Naive thymus-derived CD4-positive, alpha-beta T cell (primary cell): Measurements from ENCODE around the gene ADAMTS14. TPM values are rescaled to one million over a fixed set of nuclear protein-coding genes. Genes with fewer than 3 reads are reported as not detected.
A peak's percentile ranks its signal among the peaks of the same experiment; 100 is the strongest.

Experiments
- ATAC-seq: fragments of 150-1000 bp; cut with Tn5 transposase; 2 replicates; pipeline ENCODE4 v1.10.0; 2021; ENCODE audit warnings: mild to moderate bottlenecking, moderate library complexity
- CTCF ChIA-PET: fragments of 350-600 bp; sonication (Branson Sonifier 250); formaldehyde crosslinking; loops from one replicate; lab custom pipeline; 2021; ENCODE audit warnings: antibody characterized with exemption; lab: Charles Lee
- POLR2A ChIA-PET: fragments of 350-600 bp; sonication (Branson Sonifier 250); formaldehyde crosslinking; loops from one replicate; lab custom pipeline; 2021; ENCODE audit warnings: antibody characterized with exemption, inconsistent platforms; lab: Charles Lee
- DNase-seq, 9 donors: peaks; one replicate each; pipeline versions ENCODE4 v3.0.0 to v3.0.0-alpha.2; 2020 to 2022; ENCODE audit warnings: mixed read lengths in 1 of 9
- H3K27ac ChIP-seq: one replicate; pipeline ENCODE4 v1.7.0; 2013; ENCODE audit warnings: mild to moderate bottlenecking, low read depth, low read length, moderate library complexity
- H3K27me3 ChIP-seq, 2 donors: one replicate each; pipeline ENCODE4 v1.7.0; 2013; ENCODE audit warnings: low read length in 2 of 2, mild to moderate bottlenecking in 2 of 2, moderate library complexity in 2 of 2; ENCODE audit not compliant: control insufficient read depth in 2 of 2, insufficient read depth in 2 of 2
- H3K36me3 ChIP-seq, 3 experiments: 1 replicate in 2 of 3; 2 replicates in 1 of 3; pipeline ENCODE4 v1.7.0; 2013; ENCODE audit warnings: low read length in 3 of 3, mild to moderate bottlenecking in 3 of 3, moderate library complexity in 1 of 3; ENCODE audit not compliant: insufficient read depth in 3 of 3, control insufficient read depth in 2 of 3
- H3K4me1 ChIP-seq, 2 donors: one replicate each; pipeline ENCODE4 v1.7.0; 2013; ENCODE audit warnings: low read length in 2 of 2, mild to moderate bottlenecking in 2 of 2, moderate library complexity in 1 of 2; ENCODE audit not compliant: control insufficient read depth in 2 of 2, insufficient read depth in 2 of 2
- H3K4me3 ChIP-seq: 2 replicates; pipeline ENCODE4 v1.7.0; 2013; ENCODE audit warnings: mild to moderate bottlenecking, low read length
- H3K9me3 ChIP-seq, 3 experiments: 1 replicate in 2 of 3; 2 replicates in 1 of 3; pipeline ENCODE4 v1.7.0; 2013; ENCODE audit warnings: low read length in 3 of 3; ENCODE audit not compliant: control insufficient read depth in 2 of 3
- H3K27ac Mint-ChIP-seq, 9 donors: one replicate each; pipeline ENCODE4 v1.8.0; 2020 to 2022; ENCODE audit warnings: mixed read lengths in 9 of 9, mild to moderate bottlenecking in 8 of 9, moderate library complexity in 5 of 9, inconsistent platforms in 2 of 9
- H3K27me3 Mint-ChIP-seq, 5 donors: one replicate each; pipeline ENCODE4 v1.8.0; 2021 to 2022; ENCODE audit warnings: mixed read lengths in 5 of 5, mild to moderate bottlenecking in 1 of 5
- H3K36me3 Mint-ChIP-seq, 5 donors: one replicate each; pipeline ENCODE4 v1.8.0; 2020 to 2022; ENCODE audit warnings: mixed read lengths in 5 of 5, mild to moderate bottlenecking in 3 of 5, inconsistent platforms in 1 of 5
- H3K4me1 Mint-ChIP-seq, 7 donors: one replicate each; pipeline ENCODE4 v1.8.0; 2020 to 2022; ENCODE audit warnings: mixed read lengths in 7 of 7, mild to moderate bottlenecking in 3 of 7, inconsistent platforms in 1 of 7
- H3K4me3 Mint-ChIP-seq, 10 donors: one replicate each; pipeline ENCODE4 v1.8.0; 2020 to 2022; ENCODE audit warnings: mild to moderate bottlenecking in 10 of 10, mixed read lengths in 10 of 10, moderate library complexity in 6 of 10, inconsistent platforms in 2 of 10
- H3K9me3 Mint-ChIP-seq, 11 donors: one replicate each; pipeline ENCODE4 v1.8.0; 2020 to 2022; ENCODE audit warnings: mixed read lengths in 11 of 11, mild to moderate bottlenecking in 4 of 11, inconsistent platforms in 1 of 11, moderate library complexity in 1 of 11
- intact Hi-C, 2 donors: fragments of 100-400 bp; cut with micrococcal nuclease; formaldehyde crosslinking; loops; one replicate each; pipeline ENCODE4 v1.15.1; 2023
- polyA plus RNA-seq, 2 donors: library from polyadenylated mRNA; unstranded; fragments of 300-500 nt; fragmentation: Illumina TruSeq; gene quantifications; one replicate each; pipeline ENCODE4 v1.2.3, GENCODE V29; 2021
- total RNA-seq, 6 experiments: library from RNA in 5 of 6; stranded (reverse) in 5 of 6; gene quantifications; 1 replicate in 5 of 6; 2 replicates in 1 of 6; pipeline ENCODE4 v1.2.3 and lab custom pipeline; 2021 to 2026

Gene ADAMTS14
- total and polyA plus RNA-seq, 7 experiments from 2014 or later, result 0.08 to 0.10 TPM; not detected in 5

DNA sequence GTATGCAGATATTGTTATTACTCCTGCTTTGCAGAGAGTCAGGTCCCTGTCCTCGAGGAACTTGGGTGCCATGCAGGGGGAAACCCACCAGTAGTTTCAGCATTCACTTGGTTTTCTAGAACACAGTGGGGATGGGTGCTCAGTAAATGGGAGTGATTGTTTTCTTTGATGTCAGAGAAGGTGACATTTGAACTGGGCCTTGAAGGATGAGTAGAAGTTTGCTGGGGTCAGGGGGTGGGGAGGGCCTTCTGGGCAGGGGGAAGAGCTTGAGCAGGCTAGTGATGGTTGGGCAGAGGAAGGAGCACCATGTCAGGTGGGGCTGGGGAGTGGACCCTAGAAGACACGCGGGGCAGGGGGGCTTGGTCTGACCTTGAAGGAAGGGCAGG is 5.9 kb downstream of the ADAMTS14 start:
- peaks cover 19 to 34% (median 26%) of the 10 kb centered on the region in 5 donors for H3K27me3 Mint-ChIP-seq

DNA sequence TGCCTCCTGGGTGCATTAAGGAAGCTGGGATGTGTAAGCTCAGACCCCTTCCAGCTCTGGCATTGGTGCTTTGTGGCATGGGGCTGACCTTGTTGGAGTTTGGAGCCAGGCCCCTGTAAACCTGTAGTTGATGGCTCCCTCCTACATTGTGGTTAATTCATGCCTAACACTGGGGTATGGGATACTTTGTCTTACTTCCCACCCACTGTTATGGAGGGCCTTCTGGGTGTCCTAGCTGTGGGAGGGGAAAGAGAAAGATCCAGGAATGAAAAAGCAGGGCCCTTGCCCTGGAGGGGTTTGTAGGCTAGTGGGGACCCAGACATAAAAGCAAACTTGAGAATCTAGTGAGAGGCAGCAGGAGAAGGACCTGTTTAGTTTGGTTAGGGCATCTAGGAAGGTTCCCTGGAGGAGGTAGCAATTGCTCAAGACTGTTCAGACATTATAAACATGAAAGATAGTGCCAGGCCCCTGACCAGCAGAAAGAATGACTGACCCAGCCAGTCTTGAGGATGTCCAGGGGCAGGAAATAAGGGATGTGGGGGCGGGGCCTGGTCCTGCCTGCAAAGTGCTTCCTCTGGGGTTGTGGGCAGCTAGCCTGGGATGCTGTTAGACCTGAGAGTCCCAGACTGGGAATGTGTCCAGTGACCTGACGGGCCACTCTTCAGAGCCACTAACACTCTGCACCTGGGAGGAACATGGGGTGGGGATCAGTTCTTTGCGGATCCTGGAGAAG is 6.6 kb downstream of the ADAMTS14 start:
- Mint-ChIP-seq H3K9me3 (peaks cover 0 to 1% (median 0%) of the 10 kb centered on the region in 11 donors), H3K27me3 (peaks cover 13 to 27% (median 19%) of the 10 kb centered on the region in 5 donors), H3K27ac (no peak overlapping the region), H3K36me3 (no peaks in the 10 kb centered on the region), H3K4me3 (no peak overlapping the region), H3K4me1 (peaks cover 0 to 25% (median 3%) of the 10 kb centered on the region in 7 donors)
- Histone ChIP-seq H3K27me3 (peaks cover 0 to 2% of the 10 kb centered on the region in 2 donors), H3K4me1 (no peaks in the 10 kb centered on the region), H3K4me3 (no peak overlapping the region), H3K36me3 (no peaks in the 10 kb centered on the region), H3K27ac (no peak overlapping the region), H3K9me3 (no peaks in the 10 kb centered on the region)
- CTCF ChIA-PET, result no interaction called here
- intact Hi-C loops, result no loop called here
- DNase-seq, result no peak
- POLR2A ChIA-PET, result no interaction called here
- no peak for ATAC-seq

More for the DNA sequence above, 5.9 kb downstream of the ADAMTS14 start:
- Mint-ChIP-seq H3K4me3 (no peak overlapping the region), H3K9me3 (peaks cover 0 to 1% (median 0%) of the 10 kb centered on the region in 11 donors), H3K4me1 (peaks cover under 1 to 25% (median 3%) of the 10 kb centered on the region in 7 donors), H3K27ac (peak overlapping the region in 1 of 9 donors; percentile 78), H3K36me3 (no peaks in the 10 kb centered on the region)
- no peak for DNase-seq
- Histone ChIP-seq H3K4me1 (no peaks in the 10 kb centered on the region), H3K4me3 (no peak overlapping the region), H3K27ac (no peak overlapping the region), H3K9me3 (no peaks in the 10 kb centered on the region), H3K27me3 (peaks cover 0 to 3% of the 10 kb centered on the region in 2 donors), H3K36me3 (no peaks in the 10 kb centered on the region)
- no peak for ATAC-seq
- ChIA-PET POLR2A (no interaction called here), CTCF (no interaction called here)
- intact Hi-C loops, result no loop called here

DNA sequence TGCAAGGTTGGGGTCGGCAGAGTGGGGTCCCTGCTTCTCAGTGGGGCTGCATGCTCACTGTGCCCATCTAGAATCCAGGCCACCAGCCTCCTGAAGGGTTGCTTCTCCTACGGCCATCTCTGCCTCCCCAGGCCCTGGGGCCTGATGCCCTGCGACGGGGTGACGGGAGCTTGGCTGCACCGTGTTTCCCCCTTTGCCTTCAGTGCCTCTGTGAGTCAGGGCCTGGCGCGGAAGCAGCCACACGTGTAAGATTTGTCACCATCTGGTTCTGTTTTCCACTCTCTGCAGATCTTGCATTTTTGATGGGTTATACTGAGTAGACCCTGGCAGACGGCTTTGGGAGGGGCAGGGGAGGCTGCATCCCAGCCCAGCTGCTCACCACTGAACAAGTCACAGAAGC is 7.2 kb downstream of the ADAMTS14 start:
- ChIA-PET POLR2A (no interaction called here), CTCF (no interaction called here)
- ATAC-seq (no peak), DNase-seq (no peak)
- H3K9me3 Mint-ChIP-seq, result peaks cover 0 to 1% (median 0%) of the 10 kb centered on the region in 11 donors
- no peaks in the 10 kb centered on the region for H3K36me3 ChIP-seq
- no peaks in the 10 kb centered on the region for H3K9me3 ChIP-seq
- H3K27me3 Mint-ChIP-seq, result peaks cover 9 to 21% (median 15%) of the 10 kb centered on the region in 5 donors
- H3K4me1 ChIP-seq, result no peaks in the 10 kb centered on the region
- no peak overlapping the region for H3K4me3 Mint-ChIP-seq
- no peak overlapping the region for H3K27ac ChIP-seq
- peaks cover 0 to 25% (median 0%) of the 10 kb centered on the region in 7 donors for H3K4me1 Mint-ChIP-seq
- no peaks in the 10 kb centered on the region for H3K36me3 Mint-ChIP-seq
- intact Hi-C loops, result no loop called here
- H3K4me3 ChIP-seq, result no peak overlapping the region
- no peak overlapping the region for H3K27ac Mint-ChIP-seq
- H3K27me3 ChIP-seq, result no peaks in the 10 kb centered on the region

DNA sequence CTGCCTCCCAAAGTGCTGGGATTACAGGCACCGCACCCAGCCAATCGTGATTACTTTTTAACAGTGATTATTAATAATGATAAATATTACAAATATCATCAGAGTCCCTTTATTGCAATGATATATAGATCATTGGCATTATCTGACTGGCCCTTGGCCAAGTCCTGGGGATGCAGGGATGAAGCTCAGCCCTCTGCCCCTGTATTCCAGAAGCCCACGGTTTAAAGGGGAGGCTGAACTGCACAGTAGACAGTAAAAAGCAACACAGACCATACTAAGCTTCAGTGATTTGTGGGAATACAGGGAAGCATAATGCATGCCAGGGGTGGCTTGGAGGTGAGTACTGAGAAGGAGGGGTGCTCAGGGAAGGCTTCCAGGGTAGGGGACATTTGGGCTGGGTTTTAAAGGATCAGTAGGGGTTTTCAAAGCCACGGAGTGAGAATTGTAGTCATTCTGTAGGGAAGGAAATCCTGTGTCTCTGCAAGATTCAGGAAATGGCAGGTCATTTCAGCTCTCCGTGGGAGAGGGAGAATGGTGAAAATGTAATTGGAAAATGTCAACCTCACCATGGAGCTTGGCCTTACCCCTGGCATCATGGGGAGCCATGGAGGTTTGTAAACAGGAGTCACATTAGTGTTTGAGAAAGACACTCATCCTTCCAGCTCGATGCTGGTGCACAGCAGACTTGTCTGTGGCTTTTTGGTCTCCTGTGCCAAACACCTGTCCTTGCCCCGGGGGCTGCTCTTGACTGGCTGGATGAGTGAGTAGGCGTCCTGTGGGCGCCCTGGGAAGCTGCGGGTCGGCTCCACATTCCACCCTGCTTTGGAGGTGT is 8.8 kb downstream of the ADAMTS14 start:
- Mint-ChIP-seq H3K4me1 (peaks cover 0 to 25% (median 0%) of the 10 kb centered on the region in 7 donors), H3K27me3 (peaks cover under 1 to 5% (median 2%) of the 10 kb centered on the region in 5 donors), H3K36me3 (no peaks in the 10 kb centered on the region), H3K9me3 (peaks cover 0 to 1% (median 0%) of the 10 kb centered on the region in 11 donors), H3K4me3 (no peak overlapping the region), H3K27ac (no peak overlapping the region)
- POLR2A ChIA-PET, result no interaction called here
- Histone ChIP-seq H3K27me3 (no peaks in the 10 kb centered on the region), H3K36me3 (no peaks in the 10 kb centered on the region), H3K4me1 (no peaks in the 10 kb centered on the region), H3K4me3 (no peak overlapping the region), H3K9me3 (no peaks in the 10 kb centered on the region), H3K27ac (no peak overlapping the region)
- no peak for ATAC-seq
- CTCF ChIA-PET, result no interaction called here
- intact Hi-C loops, result no loop called here
- no peak for DNase-seq

DNA sequence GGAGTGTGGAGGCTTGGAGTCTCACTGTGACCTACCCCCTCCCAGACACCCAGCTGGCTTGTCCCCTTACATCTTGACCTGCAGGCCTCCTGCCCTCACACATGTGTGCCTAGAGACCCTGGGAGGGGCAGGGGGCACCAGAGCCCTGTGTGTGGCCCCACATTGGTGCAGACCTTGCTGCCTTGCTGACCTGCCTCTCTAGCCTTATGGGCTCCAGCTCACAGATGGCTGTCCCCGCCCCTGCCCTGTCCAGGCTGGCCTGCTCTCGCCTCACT is 9.4 kb downstream of the ADAMTS14 start:
- Mint-ChIP-seq H3K4me3 (no peak overlapping the region), H3K27ac (no peak overlapping the region), H3K27me3 (no peaks in the 10 kb centered on the region), H3K4me1 (peaks cover 0 to 25% (median 0%) of the 10 kb centered on the region in 7 donors), H3K36me3 (no peaks in the 10 kb centered on the region), H3K9me3 (peaks cover 0 to 1% (median 0%) of the 10 kb centered on the region in 11 donors)
- intact Hi-C loops, result no loop called here
- ChIA-PET POLR2A (no interaction called here), CTCF (no interaction called here)
- Histone ChIP-seq H3K27me3 (no peaks in the 10 kb centered on the region), H3K27ac (no peak overlapping the region), H3K4me3 (no peak overlapping the region), H3K9me3 (no peaks in the 10 kb centered on the region), H3K36me3 (no peaks in the 10 kb centered on the region), H3K4me1 (no peaks in the 10 kb centered on the region)
- no peak for DNase-seq
- ATAC-seq, result no peak

DNA sequence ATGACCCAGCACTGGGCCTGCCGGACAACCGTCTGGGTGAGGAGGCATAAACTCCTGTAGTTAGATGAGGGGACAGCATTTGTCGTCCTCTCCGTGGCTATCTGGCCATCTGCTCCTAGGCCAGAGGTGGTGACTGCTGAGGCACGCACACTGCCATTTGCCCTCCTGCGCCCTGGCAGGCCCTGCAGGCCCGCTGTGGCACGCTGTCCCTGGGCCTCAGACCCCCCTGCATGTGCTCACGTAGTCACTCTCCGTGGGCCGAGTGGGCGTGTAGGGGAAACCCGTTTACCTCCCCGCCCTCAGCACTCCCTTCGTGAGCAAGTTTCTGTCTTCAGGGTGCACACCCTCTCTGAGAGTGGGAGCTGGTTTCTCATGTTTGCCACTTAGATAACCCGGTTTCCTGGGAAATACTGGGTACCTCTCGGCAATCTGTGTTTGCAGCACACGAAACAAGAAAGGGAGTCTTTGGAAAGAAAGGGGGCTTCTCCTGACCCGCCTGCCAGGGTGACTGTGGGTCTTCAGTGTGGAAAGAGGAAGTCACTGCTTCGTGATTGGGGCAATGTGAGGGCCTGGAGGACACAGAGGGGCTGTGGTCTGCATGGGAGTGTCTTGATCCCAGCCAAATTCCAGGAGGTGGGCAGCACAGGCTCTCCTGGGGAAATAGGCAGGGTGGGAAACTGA is 10.8 kb downstream of the ADAMTS14 start:
- Histone ChIP-seq H3K27ac (no peak overlapping the region), H3K4me1 (no peaks in the 10 kb centered on the region), H3K27me3 (no peaks in the 10 kb centered on the region), H3K4me3 (no peak overlapping the region), H3K9me3 (no peaks in the 10 kb centered on the region), H3K36me3 (no peaks in the 10 kb centered on the region)
- POLR2A ChIA-PET, result no interaction called here
- CTCF ChIA-PET, result no interaction called here
- peaks cover 0 to 21% (median 0%) of the 10 kb centered on the region in 7 donors for H3K4me1 Mint-ChIP-seq
- ATAC-seq, result no peak
- no peak overlapping the region for H3K4me3 Mint-ChIP-seq
- no peak overlapping the region for H3K27ac Mint-ChIP-seq
- intact Hi-C loops, result no loop called here
- H3K27me3 Mint-ChIP-seq, result no peaks in the 10 kb centered on the region
- peak in 1 of 9 donors; percentile 37 for DNase-seq
- H3K36me3 Mint-ChIP-seq, result no peaks in the 10 kb centered on the region
- no peaks in the 10 kb centered on the region for H3K9me3 Mint-ChIP-seq
